IMR-90 (cell line): ENCODE results near the gene ELOVL5. TPM values are rescaled to one million over a fixed set of nuclear protein-coding genes. Genes with fewer than 3 reads are reported as not detected.

Experiments used
- ATAC-seq: fragments of 200-7000 bp; cut with Tn5 transposase; 2 replicates; pipeline ENCODE4 v1.9.1; 2020; ENCODE audit warnings: low read depth, mild to moderate bottlenecking, moderate library complexity
- BruUV-seq: library from RNA; stranded (reverse); fragments of 400-500 nt; replicated peaks from 2 replicates; lab custom pipeline; 2021; lab: Mats Ljungman, UMichigan
- CTCF ChIA-PET: fragments of 300-600 bp; formaldehyde crosslinking; extraction: SDS; loops from one replicate; lab custom pipeline; 2021; ENCODE audit warnings: antibody characterized with exemption; lab: Yijun Ruan, JAX
- POLR2A ChIA-PET: fragments of 300-600 bp; sonication (Branson Sonifier 250); formaldehyde crosslinking; loops from one replicate; lab custom pipeline; 2022; ENCODE audit warnings: antibody characterized with exemption; ENCODE audit not compliant: unreplicated experiment; lab: Charles Lee
- DNase-seq: peaks from one replicate; pipeline ENCODE4 v3.0.0; 2013
- H2AFZ ChIP-seq: replicated peaks from 2 replicates; pipeline ENCODE3; 2013; ENCODE audit warnings: low read length, mild to moderate bottlenecking; ENCODE audit not compliant: poor library complexity
- H2AK5ac ChIP-seq: 2 replicates; pipeline ENCODE4 v1.6.1; 2013; ENCODE audit warnings: low read depth, low read length, inconsistent platforms
- H2AK9ac ChIP-seq: replicated peaks from 2 replicates; pipeline ENCODE3; 2013; ENCODE audit warnings: mild to moderate bottlenecking, low read depth, low read length, moderate library complexity; ENCODE audit not compliant: poor library complexity
- H2BK120ac ChIP-seq: 2 replicates; pipeline ENCODE4 v1.6.1; 2013; ENCODE audit warnings: low read depth, low read length, inconsistent platforms
- H2BK15ac ChIP-seq: 3 replicates; pipeline ENCODE4 v1.6.1; 2013; ENCODE audit warnings: low read depth, low read length, inconsistent platforms
- H2BK20ac ChIP-seq: 2 replicates; pipeline ENCODE4 v1.6.1; 2013; ENCODE audit warnings: low read depth, mild to moderate bottlenecking, inconsistent platforms, low read length, moderate library complexity
- H2BK5ac ChIP-seq: 2 replicates; pipeline ENCODE4 v1.6.1; 2013; ENCODE audit warnings: mild to moderate bottlenecking, low read depth, low read length, inconsistent platforms; ENCODE audit not compliant: poor library complexity, severe bottlenecking
- H3K14ac ChIP-seq: replicated peaks from 2 replicates; pipeline ENCODE4 v1.6.1; 2013; ENCODE audit warnings: low read depth, low read length, inconsistent platforms
- H3K18ac ChIP-seq: 2 replicates; pipeline ENCODE4 v1.6.1; 2013; ENCODE audit warnings: low read depth, low read length, control low read depth
- H3K23ac ChIP-seq: 2 replicates; pipeline ENCODE4 v1.6.1; 2013; ENCODE audit warnings: low read depth, low read length, inconsistent platforms
- H3K27ac ChIP-seq: 2 replicates; pipeline ENCODE4 v1.5.1; 2013; ENCODE audit warnings: mild to moderate bottlenecking, control low read depth, low read length; ENCODE audit not compliant: insufficient read depth
- H3K27me3 ChIP-seq: 2 replicates; pipeline ENCODE4 v1.6.1; 2013; ENCODE audit warnings: low read length; ENCODE audit not compliant: control insufficient read depth, insufficient read depth
- H3K36me3 ChIP-seq: 2 replicates; pipeline ENCODE4 v1.6.1; 2013; ENCODE audit warnings: low read length, mixed read lengths; ENCODE audit not compliant: control insufficient read depth, insufficient read depth
- H3K4ac ChIP-seq: 2 replicates; pipeline ENCODE4 v1.6.1; 2013; ENCODE audit warnings: low read depth, low read length, inconsistent platforms
- H3K4me1 ChIP-seq: 2 replicates; pipeline ENCODE4 v1.6.1; 2013; ENCODE audit warnings: low read length, mixed read lengths; ENCODE audit not compliant: control insufficient read depth, insufficient read depth
- H3K4me2 ChIP-seq: 2 replicates; pipeline ENCODE4 v1.6.1; 2013; ENCODE audit warnings: low read depth, mild to moderate bottlenecking, control low read depth, low read length, moderate library complexity
- H3K4me3 ChIP-seq: 2 replicates; pipeline ENCODE4 v1.5.1; 2013; ENCODE audit warnings: low read depth, mild to moderate bottlenecking, control low read depth, low read length, moderate library complexity; ENCODE audit not compliant: insufficient read depth
- H3K56ac ChIP-seq: 2 replicates; pipeline ENCODE4 v1.6.1; 2013; ENCODE audit warnings: low read length, inconsistent platforms; ENCODE audit not compliant: insufficient read depth; ENCODE audit errors: extremely low read depth
- H3K79me1 ChIP-seq, 2 experiments: 2 replicates each; pipeline ENCODE4 v1.6.1; 2013; ENCODE audit warnings: low read length in 2 of 2, inconsistent platforms in 1 of 2, low read depth in 1 of 2
- H3K9ac ChIP-seq: 2 replicates; pipeline ENCODE4 v1.6.1; 2013; ENCODE audit warnings: low read depth, low read length, control low read depth
- H3K9me1 ChIP-seq: 2 replicates; pipeline ENCODE4 v1.6.1; 2013; ENCODE audit warnings: low read length, inconsistent platforms; ENCODE audit not compliant: insufficient read depth
- H3K9me3 ChIP-seq: 2 replicates; pipeline ENCODE4 v1.6.1; 2013; ENCODE audit warnings: low read length; ENCODE audit not compliant: control insufficient read depth, insufficient read depth
- H4K20me1 ChIP-seq: 2 replicates; pipeline ENCODE4 v1.6.1; 2013; ENCODE audit warnings: low read length, inconsistent platforms; ENCODE audit not compliant: insufficient read depth
- H4K5ac ChIP-seq: 2 replicates; pipeline ENCODE4 v1.6.1; 2013; ENCODE audit warnings: mild to moderate bottlenecking, low read depth, low read length, control low read depth
- H4K8ac ChIP-seq, 2 experiments: 2 replicates each; pipeline ENCODE4 v1.6.1; 2013; ENCODE audit warnings: low read depth in 2 of 2, low read length in 2 of 2, control low read depth in 1 of 2, inconsistent platforms in 1 of 2
- H4K91ac ChIP-seq: 2 replicates; pipeline ENCODE4 v1.6.1; 2013; ENCODE audit warnings: low read depth, low read length, inconsistent platforms; ENCODE audit not compliant: insufficient read depth
- CEBPB ChIP-seq: IDR thresholded peaks from 2 replicates; pipeline ENCODE4 v1.6.1; 2012; ENCODE audit warnings: low read depth, low read length, improper control_type of control experiment
- CHD1 ChIP-seq: IDR thresholded peaks from 2 replicates; pipeline ENCODE4 v1.6.1; 2012; ENCODE audit warnings: low read depth, low read length, improper control_type of control experiment
- MAZ ChIP-seq: IDR thresholded peaks from 2 replicates; pipeline ENCODE4 v1.6.1; 2012; ENCODE audit warnings: low read depth, mild to moderate bottlenecking, low read length, improper control_type of control experiment, moderate library complexity, borderline replicate concordance
- POLR2A ChIP-seq: IDR thresholded peaks from 2 replicates; pipeline ENCODE4 v1.6.1; 2012; ENCODE audit warnings: mild to moderate bottlenecking, low read depth, low read length
- SMC3 ChIP-seq: fragments of 150-350 bp; IDR thresholded peaks from 2 replicates; pipeline ENCODE4 v1.6.1; 2016; ENCODE audit warnings: low read depth, mild to moderate bottlenecking, antibody characterized with exemption, low read length, moderate library complexity
- WGBS, 2 experiments: methylation state at CpG; one replicate each; pipeline versions ENCODE4 v1.1.5 to v1.1.7; 2013; ENCODE audit warnings: missing lambda C conversion rate in 2 of 2; ENCODE audit not compliant: insufficient read length in 1 of 2; ENCODE audit errors: extremely low coverage in 2 of 2; 5-methylcytosine and 5-hydroxymethylcytosine counted together
- dilution Hi-C: fragments of 300-500 bp; cut with HindIII; formaldehyde crosslinking; loops from one replicate; pipeline ENCODE4 v1.14.3; 2018; ENCODE audit warnings: low sequenced_read_pairs; ENCODE audit not compliant: unreplicated experiment
- in situ Hi-C: fragments of 300-500 bp; cut with MboI; formaldehyde crosslinking; loops from 3 replicates; pipeline ENCODE4 v1.14.3; 2019; ENCODE audit warnings: low sequenced_read_pairs, inconsistent platforms, mixed read lengths
- intact Hi-C: fragments of 100-400 bp; cut with micrococcal nuclease; formaldehyde crosslinking; loops from 2 replicates; pipeline ENCODE4 v1.10.0; 2022
- polyA plus RNA-seq, 3 experiments: library from polyadenylated mRNA; depleted of rRNA; stranded (reverse); fragments of >200 nt; gene quantifications; 2 replicates each; pipeline ENCODE4 v1.2.3, GENCODE V29; 2012; ENCODE audit warnings: low replicate concordance in 1 of 3
- total RNA-seq: library from RNA; depleted of rRNA; stranded (reverse); fragments of >200 nt; gene quantifications from 2 replicates; pipeline ENCODE4 v1.2.3, GENCODE V29; 2012
- TF ChIP-seq, protein P1 (sequence below): fragments of 150-350 bp; IDR thresholded peaks from 2 replicates; pipeline ENCODE4 v1.6.1; 2017; ENCODE audit warnings: mild to moderate bottlenecking, antibody characterized with exemption, low read length, low read depth

Gene ELOVL5
- total and polyA plus RNA-seq, 2 of the 4 experiments (the other 2 are of a cell fraction): 32.1 to 42.3 TPM

- no peak overlapping the region for H2AK5ac ChIP-seq
- H3K9me3 ChIP-seq: no peaks in the 10 kb centered on the region
- no peak overlapping the region for H4K8ac ChIP-seq
- H3K36me3 ChIP-seq: peaks cover 14% of the 10 kb centered on the region
- H3K79me1 ChIP-seq: no peaks in the 10 kb centered on the region; a peak in 1 of 4 replicates
- dilution Hi-C loops: no loop called here
- no peaks in the 10 kb centered on the region for H3K27me3 ChIP-seq
- H3K9ac ChIP-seq: no peak overlapping the region
- no peak overlapping the region for H2BK120ac ChIP-seq
- H3K4ac ChIP-seq: no peak overlapping the region
- ChIA-PET POLR2A (no interaction called here), CTCF (no interaction called here)
- no peak overlapping the region for H3K14ac ChIP-seq
- H2BK20ac ChIP-seq: no peak overlapping the region
- no peak overlapping the region for H3K27ac ChIP-seq
- no TSS peak for BruUV-seq
- H2BK15ac ChIP-seq: no peak overlapping the region
- no peak overlapping the region for H3K4me2 ChIP-seq
- peaks cover 13% of the 10 kb centered on the region for H3K9me1 ChIP-seq
- no peak overlapping the region for H4K5ac ChIP-seq
- H3K4me3 ChIP-seq: no peak overlapping the region
- no peak overlapping the region for H2BK5ac ChIP-seq
- H3K23ac ChIP-seq: 0 out of 2 replicates have a peak overlapping the region, but pooled peaks have one; percentile 8
- TF ChIP-seq SMC3 (no peak), POLR2A (no peak), CEBPB (no peak), MAZ (no peak), CHD1 (no peak)
- TF ChIP-seq, protein P1, sequence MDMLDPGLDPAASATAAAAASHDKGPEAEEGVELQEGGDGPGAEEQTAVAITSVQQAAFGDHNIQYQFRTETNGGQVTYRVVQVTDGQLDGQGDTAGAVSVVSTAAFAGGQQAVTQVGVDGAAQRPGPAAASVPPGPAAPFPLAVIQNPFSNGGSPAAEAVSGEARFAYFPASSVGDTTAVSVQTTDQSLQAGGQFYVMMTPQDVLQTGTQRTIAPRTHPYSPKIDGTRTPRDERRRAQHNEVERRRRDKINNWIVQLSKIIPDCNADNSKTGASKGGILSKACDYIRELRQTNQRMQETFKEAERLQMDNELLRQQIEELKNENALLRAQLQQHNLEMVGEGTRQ: no peak
- no peak overlapping the region for H3K56ac ChIP-seq
- no peaks in the 10 kb centered on the region for H4K20me1 ChIP-seq
- WGBS, 2 experiments: no CpG with 5 or more reads among the region's 3 CpGs
- ATAC-seq: peak; percentile 15; the same call in 1 of the 2 replicates
- H2AFZ ChIP-seq: no peak overlapping the region
- no peak for DNase-seq
- no peak overlapping the region for H2AK9ac ChIP-seq
- intact Hi-C loops: no loop called here
- in situ Hi-C loops: no loop called here
- H3K18ac ChIP-seq: no peak overlapping the region
- H3K4me1 ChIP-seq: peaks cover 5% of the 10 kb centered on the region; the same call in 1 of the 2 replicates
- no peak overlapping the region for H4K91ac ChIP-seq
These were observed 84.4 kb downstream of the ELOVL5 start for GRCh38 chr6:53264337-53264736.
